ENCODE results near the gene TOGARAM1.

TOGARAM1 gene

DNA sequence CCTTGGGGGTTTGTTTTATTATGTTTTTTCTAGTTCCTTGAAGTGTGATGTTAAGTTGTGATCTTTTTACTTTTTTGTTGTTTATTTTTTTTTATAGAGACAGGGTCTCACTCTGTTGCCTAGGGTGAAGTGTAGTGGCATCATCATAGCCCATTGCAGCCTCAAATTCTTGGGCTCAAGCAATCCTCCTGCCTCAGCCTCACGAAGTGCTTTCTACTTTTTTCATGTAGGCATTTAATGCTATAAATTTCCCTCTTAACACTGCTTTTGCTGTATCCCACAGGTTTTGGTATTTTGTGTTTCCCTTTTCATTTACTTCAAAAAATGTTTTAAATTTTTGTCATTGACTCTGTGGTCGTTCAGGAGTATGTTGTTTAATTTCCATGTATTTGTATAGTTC is 95.4 kb downstream of the TOGARAM1 start:
- no peak overlapping the region for H3K27ac ChIP-seq (ENCODE audit: extremely low read depth, low read depth, low read length)
- CTCF ChIA-PET, result interaction anchor here (0.6 kb wide), 1 partner anchor 212 kb away, joined by 3 read pairs; no protein-coding TSS in a partner anchor
- TF ChIP-seq, protein P1, sequence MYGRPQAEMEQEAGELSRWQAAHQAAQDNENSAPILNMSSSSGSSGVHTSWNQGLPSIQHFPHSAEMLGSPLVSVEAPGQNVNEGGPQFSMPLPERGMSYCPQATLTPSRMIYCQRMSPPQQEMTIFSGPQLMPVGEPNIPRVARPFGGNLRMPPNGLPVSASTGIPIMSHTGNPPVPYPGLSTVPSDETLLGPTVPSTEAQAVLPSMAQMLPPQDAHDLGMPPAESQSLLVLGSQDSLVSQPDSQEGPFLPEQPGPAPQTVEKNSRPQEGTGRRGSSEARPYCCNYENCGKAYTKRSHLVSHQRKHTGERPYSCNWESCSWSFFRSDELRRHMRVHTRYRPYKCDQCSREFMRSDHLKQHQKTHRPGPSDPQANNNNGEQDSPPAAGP (tag by site-specific recombination; IDR thresholded peaks at IDR 0.05), result no peak
- TF ChIP-seq GLI4 (tag by site-specific recombination; IDR thresholded peaks at IDR 0.05) (no peak), OVOL3 (tag by site-specific recombination; IDR thresholded peaks at IDR 0.05) (no peak), YY2 (tag by site-specific recombination; IDR thresholded peaks at IDR 0.05) (no peak), ZNF501 (tag by site-specific recombination; IDR thresholded peaks at IDR 0.05) (no peak), ZNF292 (tag by site-specific recombination; IDR thresholded peaks at IDR 0.05; ENCODE audit: borderline replicate concordance, low read depth) (no peak), EGR2 (tag by site-specific recombination; IDR thresholded peaks at IDR 0.05; ENCODE audit: low read depth) (no peak), ZNF10 (tag by site-specific recombination; IDR thresholded peaks at IDR 0.05) (no peak), PRDM1 (tag by site-specific recombination; IDR thresholded peaks at IDR 0.05) (no peak), ZNF623 (tag by site-specific recombination; IDR thresholded peaks at IDR 0.05) (no peak)
- TF ChIP-seq, protein P2, sequence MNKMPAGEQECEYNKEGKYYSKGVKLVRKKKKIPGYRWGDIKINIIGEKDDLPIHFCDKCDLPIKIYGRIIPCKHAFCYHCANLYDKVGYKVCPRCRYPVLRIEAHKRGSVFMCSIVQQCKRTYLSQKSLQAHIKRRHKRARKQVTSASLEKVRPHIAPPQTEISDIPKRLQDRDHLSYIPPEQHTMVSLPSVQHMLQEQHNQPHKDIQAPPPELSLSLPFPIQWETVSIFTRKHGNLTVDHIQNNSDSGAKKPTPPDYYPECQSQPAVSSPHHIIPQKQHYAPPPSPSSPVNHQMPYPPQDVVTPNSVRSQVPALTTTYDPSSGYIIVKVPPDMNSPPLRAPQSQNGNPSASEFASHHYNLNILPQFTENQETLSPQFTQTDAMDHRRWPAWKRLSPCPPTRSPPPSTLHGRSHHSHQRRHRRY (tag by site-specific recombination; IDR thresholded peaks at IDR 0.05), result no peak
- TF ChIP-seq, protein P3, sequence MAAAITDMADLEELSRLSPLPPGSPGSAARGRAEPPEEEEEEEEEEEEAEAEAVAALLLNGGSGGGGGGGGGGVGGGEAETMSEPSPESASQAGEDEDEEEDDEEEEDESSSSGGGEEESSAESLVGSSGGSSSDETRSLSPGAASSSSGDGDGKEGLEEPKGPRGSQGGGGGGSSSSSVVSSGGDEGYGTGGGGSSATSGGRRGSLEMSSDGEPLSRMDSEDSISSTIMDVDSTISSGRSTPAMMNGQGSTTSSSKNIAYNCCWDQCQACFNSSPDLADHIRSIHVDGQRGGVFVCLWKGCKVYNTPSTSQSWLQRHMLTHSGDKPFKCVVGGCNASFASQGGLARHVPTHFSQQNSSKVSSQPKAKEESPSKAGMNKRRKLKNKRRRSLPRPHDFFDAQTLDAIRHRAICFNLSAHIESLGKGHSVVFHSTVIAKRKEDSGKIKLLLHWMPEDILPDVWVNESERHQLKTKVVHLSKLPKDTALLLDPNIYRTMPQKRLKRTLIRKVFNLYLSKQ (tag by site-specific recombination; IDR thresholded peaks at IDR 0.05; ENCODE audit: borderline replicate concordance), result no peak
- TF ChIP-seq, protein P4, sequence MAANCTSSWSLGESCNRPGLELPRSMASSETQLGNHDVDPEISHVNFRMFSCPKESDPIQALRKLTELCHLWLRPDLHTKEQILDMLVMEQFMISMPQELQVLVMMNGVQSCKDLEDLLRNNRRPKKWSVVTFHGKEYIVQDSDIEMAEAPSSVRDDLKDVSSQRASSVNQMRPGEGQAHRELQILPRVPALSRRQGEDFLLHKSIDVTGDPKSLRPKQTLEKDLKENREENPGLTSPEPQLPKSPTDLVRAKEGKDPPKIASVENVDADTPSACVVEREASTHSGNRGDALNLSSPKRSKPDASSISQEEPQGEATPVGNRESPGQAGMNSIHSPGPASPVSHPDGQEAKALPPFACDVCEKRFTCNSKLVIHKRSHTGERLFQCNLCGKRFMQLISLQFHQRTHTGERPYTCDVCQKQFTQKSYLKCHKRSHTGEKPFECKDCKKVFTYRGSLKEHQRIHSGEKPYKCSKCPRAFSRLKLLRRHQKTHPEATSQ (tag by site-specific recombination; IDR thresholded peaks at IDR 0.05), result no peak

DNA sequence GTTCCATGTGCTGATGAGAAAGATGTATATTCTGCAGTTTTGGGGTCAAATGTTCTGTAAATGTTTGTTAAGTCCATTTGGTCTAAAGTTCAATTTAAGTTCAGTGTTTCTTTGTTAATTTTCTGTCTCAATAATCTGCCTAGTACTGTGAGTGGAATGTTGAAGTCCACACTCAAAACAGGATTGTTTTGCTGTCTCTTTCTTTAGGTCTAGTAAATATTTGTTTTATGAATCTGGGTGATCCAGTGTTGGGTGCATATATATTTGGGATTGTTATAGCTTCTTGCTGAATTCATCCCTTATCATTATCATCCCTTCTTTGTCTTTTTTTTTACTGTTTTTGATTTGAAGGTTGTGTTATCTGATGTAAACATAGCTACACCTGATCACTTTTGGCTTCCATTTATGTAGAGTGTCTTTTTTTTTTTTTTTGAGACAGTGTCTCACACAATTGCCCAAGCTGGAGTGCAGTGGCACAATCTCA is 95.9 kb downstream of the TOGARAM1 start:
- no peaks in the 10 kb centered on the region for H3K4me1 ChIP-seq (ENCODE audit: control insufficient read depth, insufficient read depth, low read length)
- ChIA-PET POLR2A (no interaction called here), CTCF (no interaction called here)
- peaks cover 16 to 29% of the 10 kb centered on the region in 2 experiments for H3K36me3 ChIP-seq (ENCODE audit: control insufficient read depth in 2 of 2, insufficient read depth in 1 of 2, low read length in 2 of 2)
- H3K27ac ChIP-seq (ENCODE audit: extremely low read depth, low read depth, low read length), result no peak overlapping the region
- H3K9me3 ChIP-seq (ENCODE audit: control insufficient read depth, insufficient read depth, low read depth, low read length), result no peaks in the 10 kb centered on the region
- no peak overlapping the region for H3K4me3 ChIP-seq (ENCODE audit: low read depth, low read length)
- TF ChIP-seq ZNF169 (tag by site-specific recombination; IDR thresholded peaks at IDR 0.05) (no peak), ZNF660 (tag by site-specific recombination; IDR thresholded peaks at IDR 0.05) (no peak), ZNF214 (tag by site-specific recombination; IDR thresholded peaks at IDR 0.05; ENCODE audit: borderline replicate concordance) (no peak), ZNF600 (tag by site-specific recombination; IDR thresholded peaks at IDR 0.05) (no peak), ZNF24 (tag by site-specific recombination; IDR thresholded peaks at IDR 0.05) (no peak), GLI4 (tag by site-specific recombination; IDR thresholded peaks at IDR 0.05) (no peak), ZNF670 (tag by site-specific recombination; IDR thresholded peaks at IDR 0.05; ENCODE audit: low read depth) (no peak)
- TF ChIP-seq, protein P5, sequence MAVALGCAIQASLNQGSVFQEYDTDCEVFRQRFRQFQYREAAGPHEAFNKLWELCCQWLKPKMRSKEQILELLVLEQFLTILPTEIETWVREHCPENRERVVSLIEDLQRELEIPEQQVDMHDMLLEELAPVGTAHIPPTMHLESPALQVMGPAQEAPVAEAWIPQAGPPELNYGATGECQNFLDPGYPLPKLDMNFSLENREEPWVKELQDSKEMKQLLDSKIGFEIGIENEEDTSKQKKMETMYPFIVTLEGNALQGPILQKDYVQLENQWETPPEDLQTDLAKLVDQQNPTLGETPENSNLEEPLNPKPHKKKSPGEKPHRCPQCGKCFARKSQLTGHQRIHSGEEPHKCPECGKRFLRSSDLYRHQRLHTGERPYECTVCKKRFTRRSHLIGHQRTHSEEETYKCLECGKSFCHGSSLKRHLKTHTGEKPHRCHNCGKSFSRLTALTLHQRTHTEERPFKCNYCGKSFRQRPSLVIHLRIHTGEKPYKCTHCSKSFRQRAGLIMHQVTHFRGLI (tag by site-specific recombination; IDR thresholded peaks at IDR 0.05), result no peak
- TF ChIP-seq, protein P6, sequence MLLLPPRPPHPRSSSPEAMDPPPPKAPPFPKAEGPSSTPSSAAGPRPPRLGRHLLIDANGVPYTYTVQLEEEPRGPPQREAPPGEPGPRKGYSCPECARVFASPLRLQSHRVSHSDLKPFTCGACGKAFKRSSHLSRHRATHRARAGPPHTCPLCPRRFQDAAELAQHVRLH (tag by site-specific recombination; IDR thresholded peaks at IDR 0.05), result no peak
- TF ChIP-seq, protein P1 (tag by site-specific recombination; IDR thresholded peaks at IDR 0.05), result no peak
- TF ChIP-seq, protein P7, sequence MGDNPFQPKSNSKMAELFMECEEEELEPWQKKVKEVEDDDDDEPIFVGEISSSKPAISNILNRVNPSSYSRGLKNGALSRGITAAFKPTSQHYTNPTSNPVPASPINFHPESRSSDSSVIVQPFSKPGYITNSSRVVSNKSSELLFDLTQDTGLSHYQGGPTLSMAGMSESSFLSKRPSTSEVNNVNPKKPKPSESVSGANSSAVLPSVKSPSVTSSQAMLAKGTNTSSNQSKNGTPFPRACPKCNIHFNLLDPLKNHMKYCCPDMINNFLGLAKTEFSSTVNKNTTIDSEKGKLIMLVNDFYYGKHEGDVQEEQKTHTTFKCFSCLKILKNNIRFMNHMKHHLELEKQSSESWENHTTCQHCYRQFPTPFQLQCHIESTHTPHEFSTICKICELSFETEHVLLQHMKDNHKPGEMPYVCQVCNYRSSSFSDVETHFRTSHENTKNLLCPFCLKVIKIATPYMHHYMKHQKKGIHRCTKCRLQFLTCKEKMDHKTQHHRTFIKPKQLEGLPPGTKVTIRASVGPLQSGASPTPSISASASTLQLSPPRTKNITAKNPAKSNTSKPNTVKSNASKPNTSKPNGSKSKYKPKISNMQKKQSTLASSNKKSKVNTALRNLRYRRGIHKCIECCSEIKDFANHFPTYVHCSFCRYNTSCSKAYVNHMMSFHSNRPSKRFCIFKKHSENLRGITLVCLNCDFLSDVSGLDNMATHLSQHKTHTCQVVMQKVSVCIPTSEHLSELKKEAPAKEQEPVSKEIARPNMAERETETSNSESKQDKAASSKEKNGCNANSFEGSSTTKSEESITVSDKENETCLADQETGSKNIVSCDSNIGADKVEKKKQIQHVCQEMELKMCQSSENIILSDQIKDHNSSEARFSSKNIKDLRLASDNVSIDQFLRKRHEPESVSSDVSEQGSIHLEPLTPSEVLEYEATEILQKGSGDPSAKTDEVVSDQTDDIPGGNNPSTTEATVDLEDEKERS (tag by site-specific recombination; IDR thresholded peaks at IDR 0.05), result no peak

More for the DNA sequence above, 95.4 kb downstream of the TOGARAM1 start:
- POLR2A ChIA-PET, result no interaction called here
- H3K4me3 ChIP-seq (ENCODE audit: low read depth, low read length), result no peak overlapping the region
- peaks cover 21 to 35% of the 10 kb centered on the region in 2 experiments for H3K36me3 ChIP-seq (ENCODE audit: control insufficient read depth in 2 of 2, insufficient read depth in 1 of 2, low read length in 2 of 2)
- H3K9me3 ChIP-seq (ENCODE audit: control insufficient read depth, insufficient read depth, low read depth, low read length), result no peaks in the 10 kb centered on the region
- no peaks in the 10 kb centered on the region for H3K4me1 ChIP-seq (ENCODE audit: control insufficient read depth, insufficient read depth, low read length)
